H1 (cell line): ENCODE measurements around the gene OBSCN. TPM values are rescaled to one million over a fixed set of nuclear protein-coding genes. Genes with fewer than 3 reads are reported as not detected.

Source experiments
- CTCF ChIA-PET: fragments of 300-600 bp; sonication (Branson Sonifier 250); formaldehyde crosslinking; loops from one replicate; lab custom pipeline; 2021; ENCODE audit not compliant: partially characterized antibody; lab: Charles Lee
- POLR2A ChIA-PET: fragments of 300-600 bp; sonication (Branson Sonifier 250); formaldehyde crosslinking; loops from one replicate; lab custom pipeline; 2021; ENCODE audit warnings: inconsistent platforms; ENCODE audit not compliant: partially characterized antibody; lab: Charles Lee
- DNase-seq, 2 experiments: peaks; one replicate each; pipeline versions ENCODE4 v3.0.0 to v3.0.0-alpha.2; 2010 to 2022; ENCODE audit warnings: low spot score in 2 of 2, low read depth in 1 of 2, mixed read lengths in 1 of 2
- FAIRE-seq: peaks from 2 replicates; lab custom pipeline; 2011; peaks lifted over from hg19 to GRCh38; lab: Jason Lieb, UNC
- H2AFZ ChIP-seq: 2 replicates; pipeline ENCODE4 v1.8.1; 2012; ENCODE audit warnings: low read length, inconsistent platforms
- H2AK5ac ChIP-seq: 2 replicates; pipeline ENCODE4 v1.6.1; 2013; ENCODE audit warnings: low read depth, low read length
- H2BK120ac ChIP-seq: replicated peaks from 2 replicates; pipeline ENCODE3; 2013; ENCODE audit warnings: low read depth, low read length, inconsistent platforms
- H2BK12ac ChIP-seq: 2 replicates; pipeline ENCODE4 v1.6.1; 2013; ENCODE audit warnings: low read depth, low read length
- H2BK15ac ChIP-seq: 2 replicates; pipeline ENCODE4 v1.6.1; 2013; ENCODE audit warnings: low read length
- H2BK20ac ChIP-seq: 2 replicates; pipeline ENCODE4 v1.6.1; 2013; ENCODE audit warnings: low read length
- H2BK5ac ChIP-seq: 2 replicates; pipeline ENCODE4 v1.6.1; 2013; ENCODE audit warnings: low read depth, low read length
- H3K14ac ChIP-seq: 2 replicates; pipeline ENCODE4 v1.6.1; 2013; ENCODE audit warnings: inconsistent platforms; ENCODE audit not compliant: insufficient read length
- H3K18ac ChIP-seq: 2 replicates; pipeline ENCODE4 v1.6.1; 2013; ENCODE audit warnings: low read length; ENCODE audit errors: extremely low read depth
- H3K23ac ChIP-seq: 2 replicates; pipeline ENCODE4 v1.6.1; 2013; ENCODE audit warnings: inconsistent platforms; ENCODE audit not compliant: insufficient read length
- H3K23me2 ChIP-seq: 2 replicates; pipeline ENCODE4 v1.6.1; 2013; ENCODE audit warnings: low read depth, low read length
- H3K27ac ChIP-seq: 2 replicates; pipeline ENCODE4 v1.6.1; 2011; ENCODE audit warnings: low read depth, low read length, inconsistent platforms
- H3K27me3 ChIP-seq, 4 experiments: replicated peaks in 1 of 4; 1 replicate in 1 of 4; 2 replicates in 3 of 4; pipeline versions ENCODE4 v1.6.1 to v1.8.1; 2011 to 2013; ENCODE audit warnings: low read length in 3 of 4, mild to moderate bottlenecking in 3 of 4, inconsistent platforms in 2 of 4, mixed read lengths in 2 of 4, moderate library complexity in 1 of 4; ENCODE audit not compliant: control insufficient read depth in 3 of 4, insufficient read depth in 3 of 4; ENCODE audit errors: extremely low read depth in 1 of 4
- H3K36me3 ChIP-seq, 4 experiments: 2 replicates each; pipeline versions ENCODE4 v1.6.1 to v1.8.1; 2011 to 2013; ENCODE audit warnings: mild to moderate bottlenecking in 4 of 4, low read length in 3 of 4, moderate library complexity in 2 of 4, control low read depth in 1 of 4, inconsistent platforms in 1 of 4; ENCODE audit not compliant: insufficient read depth in 4 of 4, control insufficient read depth in 2 of 4
- H3K4ac ChIP-seq: replicated peaks from 2 replicates; pipeline ENCODE3; 2013; ENCODE audit warnings: low read length, low read depth, mixed read lengths, inconsistent platforms; ENCODE audit not compliant: insufficient read length
- H3K4me1 ChIP-seq, 4 experiments: replicated peaks in 1 of 4; 1 replicate in 1 of 4; 2 replicates in 3 of 4; pipeline versions ENCODE4 v1.6.1 to v1.8.1; 2011 to 2013; ENCODE audit warnings: low read length in 3 of 4, inconsistent platforms in 2 of 4, mixed read lengths in 1 of 4; ENCODE audit not compliant: insufficient read depth in 4 of 4, control insufficient read depth in 3 of 4
- H3K4me2 ChIP-seq, 2 experiments: 2 replicates each; pipeline versions ENCODE4 v1.6.1 to v1.8.1; 2011 to 2013; ENCODE audit warnings: low read depth in 2 of 2, low read length in 2 of 2, control low read depth in 1 of 2, inconsistent platforms in 1 of 2, mild to moderate bottlenecking in 1 of 2; ENCODE audit not compliant: insufficient read depth in 1 of 2
- H3K4me3 ChIP-seq, 4 experiments: fragments of 200-600, 300-600 bp in 1 of 4; sonication (generic), shearing (Covaris generic), sonication (Bioruptor Twin) in 1 of 4; 2 replicates each; pipeline versions ENCODE4 v1.5.1 to v1.8.1; 2011 to 2016; ENCODE audit warnings: low read length in 4 of 4, low read depth in 3 of 4, control low read depth in 2 of 4, inconsistent platforms in 2 of 4, mild to moderate bottlenecking in 2 of 4, mixed read lengths in 1 of 4, moderate library complexity in 1 of 4; ENCODE audit not compliant: insufficient read depth in 2 of 4; ENCODE audit errors: extremely low read depth in 1 of 4
- H3K56ac ChIP-seq: replicated peaks from 2 replicates; pipeline ENCODE3; 2013; ENCODE audit warnings: low read depth, mild to moderate bottlenecking, mixed read lengths, low read length, inconsistent platforms; ENCODE audit not compliant: insufficient read length
- H3K79me1 ChIP-seq: 2 replicates; pipeline ENCODE4 v1.6.1; 2013; ENCODE audit warnings: low read depth, low read length, control low read depth
- H3K79me2 ChIP-seq, 2 experiments: 2 replicates each; pipeline versions ENCODE4 v1.6.1 to v1.8.1; 2012 to 2013; ENCODE audit warnings: low read length in 2 of 2, mild to moderate bottlenecking in 2 of 2, inconsistent platforms in 1 of 2; ENCODE audit not compliant: insufficient read depth in 2 of 2, control insufficient read depth in 1 of 2
- H3K9ac ChIP-seq, 4 experiments: replicated peaks in 1 of 4; 1 replicate in 1 of 4; 2 replicates in 3 of 4; pipeline versions ENCODE4 v1.6.1 to v1.8.1; 2011 to 2013; ENCODE audit warnings: low read depth in 3 of 4, low read length in 3 of 4, control low read depth in 2 of 4, mild to moderate bottlenecking in 2 of 4, moderate library complexity in 2 of 4, inconsistent platforms in 1 of 4; ENCODE audit errors: extremely low read depth in 1 of 4
- H3K9me3 ChIP-seq, 2 experiments: 2 replicates each; pipeline versions ENCODE4 v1.6.1 to v1.8.1; 2012 to 2013; ENCODE audit warnings: mild to moderate bottlenecking in 2 of 2, moderate library complexity in 2 of 2, control low read depth in 1 of 2, inconsistent platforms in 1 of 2, low read depth in 1 of 2, low read length in 1 of 2, mixed read lengths in 1 of 2; ENCODE audit not compliant: insufficient read depth in 2 of 2
- H4K20me1 ChIP-seq, 2 experiments: replicated peaks in 1 of 2; 2 replicates each; pipeline versions ENCODE3 to v1.8.1; 2011 to 2013; ENCODE audit warnings: inconsistent platforms in 2 of 2, low read length in 2 of 2, mild to moderate bottlenecking in 1 of 2; ENCODE audit not compliant: insufficient read depth in 2 of 2, control insufficient read depth in 1 of 2
- H4K5ac ChIP-seq: 2 replicates; pipeline ENCODE4 v1.6.1; 2013; ENCODE audit warnings: low read length, low read depth, mixed read lengths, inconsistent platforms; ENCODE audit not compliant: insufficient read length
- H4K8ac ChIP-seq: 2 replicates; pipeline ENCODE4 v1.8.0; 2013; ENCODE audit warnings: mild to moderate bottlenecking, moderate library complexity, low read length, inconsistent platforms; ENCODE audit not compliant: insufficient read depth; ENCODE audit errors: extremely low read depth
- H4K91ac ChIP-seq: replicated peaks from 2 replicates; pipeline ENCODE3; 2013; ENCODE audit warnings: low read length, mixed read lengths, inconsistent platforms; ENCODE audit not compliant: insufficient read length
- ATF2 ChIP-seq: IDR thresholded peaks from 2 replicates; pipeline ENCODE4 v1.6.1; 2012; ENCODE audit warnings: low read length, inconsistent platforms
- CREB1 ChIP-seq: IDR thresholded peaks from 2 replicates; pipeline ENCODE4 v1.6.1; 2012; ENCODE audit warnings: inconsistent platforms
- HDAC2 ChIP-seq, 2 experiments: fragments of 300-600 bp in 1 of 2; sonication (generic) in 1 of 2; IDR thresholded peaks; 2 replicates each; pipeline ENCODE4 v1.6.1; 2011 to 2012; ENCODE audit warnings: low read depth in 2 of 2, low read length in 2 of 2, mild to moderate bottlenecking in 2 of 2, moderate library complexity in 2 of 2, borderline replicate concordance in 1 of 2, inconsistent platforms in 1 of 2
- KDM5A ChIP-seq: fragments of 200-600 bp; IDR thresholded peaks from 2 replicates; pipeline ENCODE4 v1.7.1; 2012; ENCODE audit warnings: mild to moderate bottlenecking, low read length, inconsistent platforms, mixed read lengths
- PHF8 ChIP-seq: fragments of 200-600 bp; sonication (generic); conservative IDR thresholded peaks from 2 replicates; pipeline ENCODE4 v1.7.1; 2012; ENCODE audit warnings: low read depth, mild to moderate bottlenecking, inconsistent platforms, low read length, moderate library complexity
- SP2 ChIP-seq: IDR thresholded peaks from 2 replicates; pipeline ENCODE4 v1.6.1; 2012; ENCODE audit warnings: mild to moderate bottlenecking, low read length, inconsistent platforms
- SRF ChIP-seq: IDR thresholded peaks from 2 replicates; pipeline ENCODE4 v1.6.1; 2011; ENCODE audit warnings: mild to moderate bottlenecking, low read depth, low read length, moderate library complexity
- TCF12 ChIP-seq: IDR thresholded peaks from 2 replicates; pipeline ENCODE4 v1.6.1; 2011; ENCODE audit warnings: low read depth, mild to moderate bottlenecking, low read length
- WGBS, 2 experiments: shearing (Covaris generic) in 1 of 2; methylation state at CpG; one replicate each; pipeline versions ENCODE4 v1.1.6 to v1.1.7; 2013 to 2015; ENCODE audit warnings: low lambda C conversion rate in 2 of 2, mixed read lengths in 2 of 2, inconsistent platforms in 1 of 2, low coverage in 1 of 2, missing lambda C conversion rate in 1 of 2; ENCODE audit not compliant: insufficient replicate concordance in 2 of 2, insufficient coverage in 1 of 2, insufficient read length in 1 of 2; ENCODE audit errors: extremely low coverage in 1 of 2, missing lambda C conversion rate in 1 of 2; 5-methylcytosine and 5-hydroxymethylcytosine counted together
- polyA plus RNA-seq, 7 experiments: library from polyadenylated mRNA; depleted of rRNA in 3 of 7; stranded (reverse) in 5 of 7; unstranded in 2 of 7; fragments of >200 nt in 5 of 7; fragments of 200-250 nt in 2 of 7; gene quantifications; 1 replicate in 5 of 7; 2 replicates in 1 of 7; 4 replicates in 1 of 7; pipeline versions ENCODE4 v1.2.1 to v1.2.3, GENCODE V29; 2011 to 2013; ENCODE audit warnings: missing spikeins in 2 of 7, mixed read lengths in 2 of 7
- total RNA-seq: library from RNA; stranded (reverse); fragmentation: NEBNext Ultra II Directional; extraction: Animal tissue kit (Norgen Biotek cat#: 25700); gene quantifications from 2 replicates; pipeline ENCODE4 v1.2.1, GENCODE V29; 2021

The OBSCN gene
- total and polyA plus RNA-seq, 2 of the 8 experiments (the other 6 are each of a cell fraction or from before 2014, with no cell fraction given), result 7.5 to 28.4 TPM

DNA sequence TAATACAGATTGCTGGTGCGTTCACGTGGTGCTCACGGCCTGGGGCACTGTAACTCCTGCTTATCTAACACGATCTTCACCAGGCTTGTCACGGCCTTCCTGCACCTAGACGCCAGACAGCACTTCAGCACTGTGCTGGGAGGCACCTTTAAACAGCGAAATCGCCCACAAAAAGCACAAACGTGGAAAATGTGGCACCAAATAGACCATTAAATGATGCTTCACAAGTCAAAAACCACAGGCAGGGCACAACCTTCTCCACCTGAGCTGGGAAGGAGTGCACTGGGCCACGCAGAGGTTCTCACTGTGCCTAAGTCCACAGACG is 22.2 kb upstream of the OBSCN start:
- no peak overlapping the region for H3K14ac ChIP-seq
- no peak overlapping the region for H2AFZ ChIP-seq
- ChIA-PET POLR2A (no interaction called here), CTCF (interaction anchor here (0.6 to 1.0 kb wide), 2 partner anchors 9 to 122 kb away, joined by 3 to 4 read pairs; no protein-coding TSS in a partner anchor)
- FAIRE-seq (no peak), DNase-seq (no peak)
- no peak overlapping the region for H3K4me2 ChIP-seq
- peaks cover 0 to 1% of the 10 kb centered on the region in 2 experiments for H4K20me1 ChIP-seq
- no peak overlapping the region for H2BK20ac ChIP-seq
- H3K4ac ChIP-seq, result no peak overlapping the region
- no peaks in the 10 kb centered on the region for H3K79me2 ChIP-seq
- H3K18ac ChIP-seq, result no peak overlapping the region
- no peak overlapping the region for H3K4me3 ChIP-seq
- 78% methylated on average over 11 of the region's 11 CpGs; no CpG with 5 or more reads in 1 of the 2 experiments for WGBS, 2 experiments
- H4K5ac ChIP-seq, result no peak overlapping the region
- H2AK5ac ChIP-seq, result no peak overlapping the region
- no peaks in the 10 kb centered on the region; the same call in 1 of the 2 replicates for H3K79me1 ChIP-seq
- no peaks in the 10 kb centered on the region for H3K36me3 ChIP-seq
- H3K23ac ChIP-seq, result no peak overlapping the region
- H2BK120ac ChIP-seq, result no peak overlapping the region
- H3K56ac ChIP-seq, result no peak overlapping the region
- H4K8ac ChIP-seq, result no peak overlapping the region
- TF ChIP-seq SP2 (no peak), HDAC2 (IDR thresholded peaks at IDR 0.05; ENCODE audit: borderline replicate concordance in 1 of 2, low read depth in 2 of 2, low read length in 2 of 2) (no peak), KDM5A (no peak), ATF2 (no peak), TCF12 (no peak), SRF (no peak), CREB1 (no peak), PHF8 (no peak)
- no peak overlapping the region for H2BK5ac ChIP-seq
- H3K9me3 ChIP-seq, result no peaks in the 10 kb centered on the region
- H2BK15ac ChIP-seq, result no peak overlapping the region
- H2BK12ac ChIP-seq, result no peak overlapping the region
- H3K27ac ChIP-seq, result no peak overlapping the region
- no peak overlapping the region for H4K91ac ChIP-seq
- no peaks in the 10 kb centered on the region for H3K4me1 ChIP-seq
- no peaks in the 10 kb centered on the region for H3K23me2 ChIP-seq
- no peaks in the 10 kb centered on the region; a peak in 1 of 7 replicates for H3K27me3 ChIP-seq
- no peak overlapping the region; a peak in 1 of 7 replicates for H3K9ac ChIP-seq
